ENCODE results near the gene MAU2.
"Not testable (repeated sequence)": the region's sequence is repeated elsewhere in the genome, so short reads cannot be mapped to it uniquely, and the experiment has no call there.

The MAU2 gene

DNA sequence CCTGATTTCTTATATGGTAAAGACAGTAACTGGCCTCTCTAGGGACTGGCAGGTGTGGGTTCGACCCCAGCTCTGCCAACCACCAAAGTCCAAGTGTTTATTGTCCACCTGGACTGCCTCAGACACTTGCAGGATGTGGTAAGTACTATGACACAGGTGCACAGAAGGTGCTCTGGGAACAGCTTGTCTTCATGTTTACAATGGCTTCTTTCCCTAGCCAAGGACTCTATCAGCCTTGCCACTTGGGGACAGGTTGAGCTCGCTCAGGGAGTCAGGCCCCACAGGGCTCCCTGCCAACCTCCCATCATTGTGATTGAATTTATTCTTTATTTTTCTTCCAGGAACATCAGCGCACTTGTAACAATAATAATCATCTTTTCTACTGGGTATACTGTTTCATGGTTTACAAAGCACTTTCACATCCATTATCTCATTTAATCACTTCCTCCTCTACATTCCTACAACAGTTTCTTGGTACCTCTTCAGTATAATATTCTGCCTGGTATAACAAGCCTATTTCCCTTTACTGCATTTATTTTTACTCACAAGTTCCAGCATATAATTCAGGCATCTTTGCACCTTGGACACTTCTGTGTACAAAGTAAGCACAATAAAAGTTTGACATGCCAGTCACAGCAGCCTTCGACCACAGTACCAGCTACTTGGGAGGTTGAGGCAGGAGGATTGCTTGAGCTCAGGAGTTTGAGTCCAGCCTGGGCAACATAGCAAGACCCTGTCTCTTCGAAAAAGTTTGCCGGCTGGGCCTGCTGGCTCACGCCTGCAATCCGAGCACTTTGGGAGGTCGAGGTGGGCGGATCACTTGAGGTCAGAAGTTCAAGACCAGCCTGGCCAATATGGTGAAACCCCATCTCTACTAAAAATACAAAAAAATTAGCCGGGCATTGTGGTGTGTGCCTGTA, 60.6 kb downstream of the MAU2 start:
- in situ Hi-C loops (cut with HindIII; ENCODE audit: low sequenced_read_pairs), result no loop called here

DNA sequence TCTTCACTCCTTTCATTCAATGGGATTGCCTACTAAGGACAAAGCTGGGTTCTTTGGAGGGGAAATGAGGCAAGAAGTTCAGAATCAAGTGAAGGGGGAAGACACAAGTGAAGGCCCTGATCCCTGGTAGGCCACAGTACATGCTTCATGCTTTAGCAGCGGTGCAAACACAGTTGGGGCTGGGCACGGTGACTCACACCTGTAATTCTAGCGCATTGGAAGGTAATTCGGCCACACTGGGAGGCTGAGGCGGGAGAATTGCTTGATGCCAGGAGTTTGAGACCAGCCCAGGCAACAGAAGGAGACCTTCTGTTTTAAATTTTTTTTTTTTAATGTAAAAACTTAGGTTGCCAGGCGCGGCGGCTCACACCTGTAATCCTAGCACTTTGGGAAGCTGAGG, 61.5 kb downstream of the MAU2 start:
- in situ Hi-C loops (cut with HindIII; ENCODE audit: low sequenced_read_pairs), result no loop called here

DNA sequence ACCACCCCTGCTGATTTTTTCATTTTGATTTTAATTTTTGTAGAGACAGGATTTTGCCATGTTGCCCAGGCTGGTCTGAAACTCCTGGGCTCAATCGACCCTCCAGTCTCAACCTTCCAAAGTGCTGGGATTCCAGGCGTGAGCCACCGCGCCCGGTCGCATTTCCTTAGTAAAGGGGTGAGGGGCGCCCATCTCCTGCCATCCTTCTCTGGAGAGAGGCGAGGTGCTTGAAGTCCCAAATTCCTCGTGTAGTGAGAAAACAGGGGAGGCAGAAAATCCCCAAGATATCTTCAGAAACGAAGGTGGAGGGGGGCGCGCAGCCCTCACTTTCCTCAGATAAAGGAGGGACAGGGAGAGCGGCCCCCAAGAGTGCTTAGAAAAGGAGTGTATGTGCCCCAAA, 63.9 kb downstream of the MAU2 start:
- in situ Hi-C loops (cut with HindIII; ENCODE audit: low sequenced_read_pairs), result no loop called here

GRCh38 chr19:19385131-19385895, 64.7 kb downstream of the MAU2 start:
- in situ Hi-C loops (cut with HindIII; ENCODE audit: low sequenced_read_pairs), result no loop called here

- in situ Hi-C loops (cut with HindIII; ENCODE audit: low sequenced_read_pairs), result no loop called here
These were observed 65.6 kb downstream of the MAU2 start for GRCh38 chr19:19385896-19386869.

- in situ Hi-C loops (cut with HindIII; ENCODE audit: low sequenced_read_pairs), result no loop called here
These were observed 66.5 kb downstream of the MAU2 start for GRCh38 chr19:19387108-19387507.

DNA sequence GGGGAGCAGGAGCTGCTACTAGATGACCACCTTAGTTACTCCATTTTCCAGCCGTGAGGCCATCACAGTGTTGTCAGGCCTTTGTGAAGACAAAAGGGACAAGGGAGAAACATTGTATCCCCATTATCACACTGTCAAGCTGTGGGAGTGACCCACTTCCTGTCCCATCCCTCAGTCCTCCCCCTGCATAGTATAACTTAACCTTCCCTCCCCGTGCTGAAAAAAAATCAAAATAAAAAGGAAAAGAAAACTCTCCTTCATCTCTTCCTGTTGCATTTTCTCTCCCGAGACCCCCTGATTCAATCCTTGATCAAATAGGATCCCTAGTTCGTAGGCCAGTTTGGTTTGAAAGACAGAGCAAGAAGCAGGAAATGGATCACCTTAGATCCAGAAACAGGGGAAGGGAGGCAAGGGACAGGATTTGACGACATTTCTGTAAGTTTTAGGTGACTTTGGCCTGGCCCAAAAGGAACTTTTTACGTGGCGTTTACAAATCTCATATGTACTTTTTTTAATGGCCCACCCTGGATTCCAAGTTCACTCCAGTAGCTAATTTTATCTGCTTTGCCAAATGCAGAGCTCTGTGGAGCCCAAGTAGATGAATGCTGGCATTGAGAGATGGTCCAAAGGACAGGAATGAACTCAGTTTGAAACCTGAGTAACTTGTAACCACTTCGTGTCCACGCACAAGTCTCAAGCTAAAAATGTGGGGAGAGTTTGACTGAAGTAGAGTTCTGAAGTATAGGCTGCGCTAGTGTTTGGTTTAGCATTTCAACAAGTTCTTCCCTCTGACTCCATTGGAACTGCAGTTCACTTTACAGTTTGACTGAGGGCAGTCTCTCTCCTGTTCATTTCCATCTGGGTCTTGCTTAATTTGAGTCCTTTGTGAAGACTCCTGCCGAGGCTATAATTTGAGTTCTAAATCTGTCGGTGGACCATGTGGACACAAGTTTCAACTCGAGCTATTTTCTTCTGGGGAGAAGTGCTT, 68.2 kb downstream of the MAU2 start:
- in situ Hi-C loops (cut with HindIII; ENCODE audit: low sequenced_read_pairs), result no loop called here

DNA sequence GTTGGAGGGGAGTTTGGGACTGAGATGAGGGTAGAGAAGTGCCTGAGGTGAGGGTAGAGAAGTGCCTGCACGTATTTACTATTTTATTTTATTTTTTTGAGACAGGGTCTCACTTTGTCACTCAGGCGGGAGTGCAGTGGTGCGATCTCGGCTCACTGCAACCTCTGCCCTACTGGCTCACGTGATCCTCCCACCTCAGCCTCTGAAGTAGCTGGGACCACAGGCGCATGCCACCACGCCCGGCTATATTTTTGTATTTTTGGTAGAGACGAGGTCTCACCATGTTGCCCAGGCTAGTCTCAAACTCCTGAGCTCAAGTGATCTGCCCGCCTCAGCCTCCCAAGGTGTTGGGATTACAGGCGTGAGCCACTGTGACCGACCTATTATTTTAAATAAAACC, 69.1 kb downstream of the MAU2 start:
- in situ Hi-C loops (cut with HindIII; ENCODE audit: low sequenced_read_pairs), result not testable (repeated sequence)

GRCh38 chr19:19394333-19394732, 73.7 kb downstream of the MAU2 start:
- in situ Hi-C loops (cut with HindIII; ENCODE audit: low sequenced_read_pairs), result not testable (repeated sequence)

DNA sequence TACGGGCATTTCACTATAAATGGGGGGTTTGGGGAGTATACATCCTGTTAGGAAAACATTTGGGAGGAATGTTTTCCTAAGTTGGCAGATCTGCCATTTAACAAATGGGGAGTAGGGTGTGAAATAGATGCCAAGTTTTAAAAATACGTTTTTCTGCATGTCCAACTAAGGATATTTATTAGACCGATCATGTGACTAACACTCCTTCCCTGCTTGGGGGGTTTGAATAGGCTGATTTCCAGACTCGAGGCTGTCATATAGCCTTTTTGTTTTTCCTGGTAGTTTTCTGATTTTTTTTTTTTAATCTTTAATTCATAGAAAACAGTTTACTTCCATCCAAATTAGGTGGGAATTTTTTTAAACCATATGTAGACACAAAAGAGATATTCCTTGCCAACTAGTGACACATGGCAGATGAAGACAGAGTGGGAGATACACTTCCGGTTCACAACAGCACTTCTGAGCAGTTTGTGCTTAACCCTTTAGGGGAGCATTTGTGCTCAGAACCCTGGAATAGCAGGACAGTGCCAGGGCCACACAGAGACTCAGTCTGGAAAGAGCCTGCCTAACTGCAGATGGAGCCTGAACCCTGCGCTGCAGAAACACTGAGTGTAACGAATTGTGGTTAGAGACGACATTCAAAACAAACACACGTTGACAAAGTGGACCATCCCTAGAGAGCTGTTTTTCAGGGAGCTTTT, 79.3 kb downstream of the MAU2 start:
- in situ Hi-C loops (cut with HindIII; ENCODE audit: low sequenced_read_pairs), result no loop called here

DNA sequence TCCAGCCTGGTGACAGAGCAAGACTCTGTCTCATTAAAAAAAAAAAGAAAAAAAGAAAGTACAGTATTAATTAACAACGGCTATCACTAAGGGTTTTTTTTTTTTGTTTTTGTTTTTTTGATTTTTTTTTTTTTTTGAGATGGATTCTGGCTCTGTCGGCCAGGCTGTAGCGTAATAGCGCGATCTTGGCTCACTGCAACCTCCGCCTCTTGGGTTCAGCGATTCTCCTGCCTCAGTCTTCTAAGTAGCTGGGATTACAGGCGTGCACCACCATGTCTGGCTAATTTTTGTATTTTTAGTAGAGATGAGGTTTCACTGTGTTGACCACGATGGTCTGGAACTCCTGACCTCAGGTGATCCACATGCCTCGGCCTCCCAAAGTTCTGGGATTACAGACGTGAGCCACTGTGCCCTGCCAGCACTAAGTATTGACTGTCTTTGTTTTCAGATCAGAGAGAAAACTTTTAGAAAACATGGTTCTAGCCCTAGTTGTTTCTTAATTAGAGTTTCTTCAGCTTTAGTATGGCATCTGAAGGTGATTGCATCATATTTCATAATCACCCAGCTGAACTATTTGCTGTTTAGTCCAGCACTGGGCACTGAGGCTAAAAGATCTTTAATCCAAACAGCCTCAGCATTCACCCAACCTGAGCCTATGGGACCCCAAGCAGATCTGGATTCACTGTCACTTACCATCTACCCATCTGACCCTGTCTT, 82.2 kb downstream of the MAU2 start:
- in situ Hi-C loops (cut with HindIII; ENCODE audit: low sequenced_read_pairs), result no loop called here

DNA sequence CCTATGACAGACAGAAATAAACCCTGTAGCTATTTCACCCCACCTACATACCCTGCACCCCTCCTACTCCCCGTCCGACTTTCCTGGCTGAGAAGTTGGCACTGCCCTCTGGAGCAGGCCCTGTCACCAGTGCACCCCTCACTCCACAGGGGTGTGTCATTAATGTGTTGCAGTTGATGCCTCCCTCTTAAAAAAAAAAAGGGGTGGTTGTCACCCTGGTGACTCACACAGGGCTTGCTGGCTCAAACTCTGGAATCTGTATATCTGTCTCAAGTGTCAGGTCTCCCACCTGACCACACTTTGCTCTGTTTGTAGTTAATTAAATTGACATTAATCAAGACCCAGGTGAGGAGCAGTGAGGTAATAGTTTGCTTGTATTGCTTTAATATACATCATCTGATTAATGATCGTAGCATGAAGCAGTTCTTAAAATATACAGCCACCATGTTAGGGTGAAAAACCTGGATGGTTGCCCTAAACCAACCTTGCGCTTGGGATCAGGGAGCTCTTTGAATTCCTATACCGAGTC, 82.8 kb downstream of the MAU2 start:
- in situ Hi-C loops (cut with HindIII; ENCODE audit: low sequenced_read_pairs), result no loop called here

GRCh38 chr19:19404879-19405860, 84.5 kb downstream of the MAU2 start, which contains the start of gene GATAD2A:
TSS of gene GATAD2A (plus strand) at chr19:19405675. CDS start at chr19:19465346, 59,671 bp downstream.
- in situ Hi-C loops (cut with HindIII; ENCODE audit: low sequenced_read_pairs), result no loop called here

DNA sequence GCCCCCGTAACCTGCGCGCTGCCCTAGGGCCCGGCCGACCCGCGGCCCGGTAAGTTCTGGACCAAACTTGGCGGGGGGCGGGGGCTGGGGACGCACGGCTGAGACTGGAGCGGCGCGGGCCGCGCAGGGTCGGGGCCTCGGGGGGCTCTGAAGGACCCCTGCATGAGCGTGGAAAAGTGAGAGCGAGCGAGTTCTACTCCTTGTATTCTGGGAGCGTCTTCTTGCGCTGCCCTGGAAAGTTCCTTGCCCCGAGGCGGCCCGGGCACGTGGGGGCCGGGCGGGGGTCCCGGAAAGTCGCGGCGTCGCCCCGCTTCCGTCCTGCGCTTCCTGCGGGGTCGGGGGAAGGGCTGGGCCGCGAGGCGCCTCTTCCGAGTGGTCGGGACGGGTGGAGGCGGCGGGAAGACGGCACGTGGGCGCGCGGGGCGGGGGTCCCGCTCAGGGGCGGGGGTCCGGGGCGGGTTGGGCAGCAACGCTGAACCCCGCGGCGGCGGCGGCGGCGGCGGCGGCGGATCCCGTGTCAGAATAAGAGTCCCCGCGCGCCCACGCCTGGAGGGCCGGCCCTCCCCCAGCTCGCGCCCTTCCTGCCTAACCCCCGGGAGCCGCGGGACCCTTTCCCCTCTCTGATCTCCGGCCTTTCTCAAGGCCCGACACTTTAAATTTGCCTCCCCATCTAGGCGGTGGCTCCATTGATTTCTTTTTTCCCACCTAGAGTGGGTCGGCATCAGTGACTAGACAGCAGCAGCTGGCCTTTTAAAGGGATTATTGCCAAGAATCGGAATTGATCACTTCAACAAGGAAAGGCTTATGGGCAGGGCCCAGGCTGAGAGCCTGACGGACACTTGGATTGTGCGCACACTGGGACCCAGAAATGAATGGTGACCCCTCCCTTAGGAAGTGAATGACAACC, 85.6 kb downstream of the MAU2 start:
- in situ Hi-C loops (cut with HindIII; ENCODE audit: low sequenced_read_pairs), result no loop called here

DNA sequence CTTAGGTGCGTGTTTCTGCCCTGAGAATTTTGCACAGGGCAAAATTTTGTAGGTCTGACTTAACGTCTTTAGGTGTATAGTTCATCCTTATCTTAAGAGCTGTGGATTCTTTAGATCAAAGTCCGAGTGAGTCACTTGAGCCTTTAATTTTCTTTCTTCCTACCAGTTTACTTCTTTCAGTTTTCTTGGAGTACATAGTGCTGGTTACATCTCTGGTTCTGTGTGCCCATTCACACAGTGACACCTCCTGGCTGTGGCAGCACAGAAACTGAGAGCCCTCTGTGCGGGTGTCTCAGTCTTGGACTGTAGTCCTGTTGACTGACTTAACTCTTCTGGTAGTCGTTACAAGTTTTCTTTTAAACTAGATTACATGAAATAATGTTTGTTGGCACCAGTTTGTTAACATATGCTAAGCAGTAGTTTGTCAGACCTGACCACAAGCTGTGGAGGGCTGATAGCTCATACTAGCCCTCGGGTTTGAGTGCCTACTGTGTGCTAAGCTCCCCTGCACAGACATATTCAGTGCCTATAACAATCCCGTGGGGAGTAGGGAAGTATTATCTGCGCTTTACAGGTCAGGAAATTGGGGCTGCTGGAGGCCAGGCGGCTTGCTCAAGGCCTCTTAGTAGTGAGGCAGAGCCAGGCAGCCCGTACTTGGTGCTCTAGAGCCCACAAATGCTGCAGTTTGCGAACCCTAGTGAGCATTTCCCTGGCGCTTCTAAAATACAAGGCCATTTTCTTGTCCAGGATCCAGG, 86.4 kb downstream of the MAU2 start:
- in situ Hi-C loops (cut with HindIII; ENCODE audit: low sequenced_read_pairs), result no loop called here

All from endothelial cell of hepatic sinusoid (primary cell).